Measurements from ENCODE around the gene UFSP1. TPM values are rescaled to one million over a fixed set of nuclear protein-coding genes. Genes with fewer than 3 reads are reported as not detected.

The UFSP1 gene
- total and polyA plus RNA-seq, 2 of the 13 experiments (the other 11 are each of a cell fraction or from before 2014, with no cell fraction given), result 0.65 to 3.3 TPM

DNA sequence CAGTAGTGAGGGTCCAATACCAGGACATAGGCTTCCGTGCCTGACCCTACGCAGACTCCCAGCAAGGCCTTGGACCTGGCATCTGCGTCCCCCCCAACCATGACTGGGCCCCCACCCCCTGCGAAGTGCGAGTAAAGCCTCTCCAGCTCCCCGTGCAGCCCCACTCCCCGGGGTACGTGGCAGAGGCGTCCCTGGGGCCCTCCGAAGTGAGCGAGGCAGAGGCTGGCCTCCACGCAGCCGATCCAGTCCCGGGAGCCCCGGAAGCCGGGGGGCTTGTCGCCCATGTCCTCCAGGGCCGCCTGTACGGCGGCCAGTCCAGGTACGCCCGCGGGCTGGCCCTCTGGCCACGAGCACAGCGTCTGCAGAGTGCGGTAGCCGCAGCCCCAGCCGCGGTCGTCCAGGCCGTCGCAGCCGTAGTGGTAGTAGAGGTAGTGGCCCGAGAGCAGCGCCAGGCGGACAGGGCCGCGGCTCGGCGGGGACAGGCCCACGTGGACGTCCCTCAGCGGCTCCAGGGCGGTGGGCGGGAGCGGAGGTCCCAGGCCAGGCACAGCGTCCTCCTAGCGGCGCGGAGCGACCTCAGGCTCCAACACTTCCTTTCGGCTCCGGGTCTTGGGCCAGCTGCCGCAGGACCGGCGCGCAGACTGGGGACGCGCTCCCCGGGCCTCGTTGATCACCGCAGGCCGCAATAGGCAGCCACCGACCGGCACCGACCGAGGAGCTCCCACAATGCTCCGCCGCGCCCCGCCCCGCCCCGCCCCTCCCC lies at the start of gene UFSP1 (continued):
- no peak for TF ChIP-seq ZNF124 (CRISPR knock-in tag; IDR thresholded peaks at IDR 0.05)
- TF ChIP-seq, protein P1, sequence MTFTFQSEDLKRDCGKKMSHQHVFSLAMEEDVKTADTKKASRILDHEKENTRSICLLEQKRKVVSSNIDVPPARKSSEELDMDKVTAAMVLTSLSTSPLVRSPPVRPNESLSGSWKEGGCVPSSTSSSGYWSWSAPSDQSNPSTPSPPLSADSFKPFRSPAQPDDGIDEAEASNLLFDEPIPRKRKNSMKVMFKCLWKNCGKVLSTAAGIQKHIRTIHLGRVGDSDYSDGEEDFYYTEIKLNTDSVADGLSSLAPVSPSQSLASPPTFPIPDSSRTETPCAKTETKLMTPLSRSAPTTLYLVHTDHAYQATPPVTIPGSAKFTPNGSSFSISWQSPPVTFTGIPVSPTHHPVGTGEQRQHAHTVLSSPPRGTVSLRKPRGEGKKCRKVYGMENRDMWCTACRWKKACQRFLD (CRISPR knock-in tag; IDR thresholded peaks at IDR 0.05; ENCODE audit: borderline replicate concordance), result no peak; the same call in 1 of the 2 replicates
- TF ChIP-seq ZNF552 (CRISPR knock-in tag; IDR thresholded peaks at IDR 0.05; ENCODE audit: borderline replicate concordance), result no peak
- no peak; the same call in 1 of the 2 replicates for TF ChIP-seq ZNF224 (CRISPR knock-in tag; IDR thresholded peaks at IDR 0.05)
- TF ChIP-seq, protein P2, sequence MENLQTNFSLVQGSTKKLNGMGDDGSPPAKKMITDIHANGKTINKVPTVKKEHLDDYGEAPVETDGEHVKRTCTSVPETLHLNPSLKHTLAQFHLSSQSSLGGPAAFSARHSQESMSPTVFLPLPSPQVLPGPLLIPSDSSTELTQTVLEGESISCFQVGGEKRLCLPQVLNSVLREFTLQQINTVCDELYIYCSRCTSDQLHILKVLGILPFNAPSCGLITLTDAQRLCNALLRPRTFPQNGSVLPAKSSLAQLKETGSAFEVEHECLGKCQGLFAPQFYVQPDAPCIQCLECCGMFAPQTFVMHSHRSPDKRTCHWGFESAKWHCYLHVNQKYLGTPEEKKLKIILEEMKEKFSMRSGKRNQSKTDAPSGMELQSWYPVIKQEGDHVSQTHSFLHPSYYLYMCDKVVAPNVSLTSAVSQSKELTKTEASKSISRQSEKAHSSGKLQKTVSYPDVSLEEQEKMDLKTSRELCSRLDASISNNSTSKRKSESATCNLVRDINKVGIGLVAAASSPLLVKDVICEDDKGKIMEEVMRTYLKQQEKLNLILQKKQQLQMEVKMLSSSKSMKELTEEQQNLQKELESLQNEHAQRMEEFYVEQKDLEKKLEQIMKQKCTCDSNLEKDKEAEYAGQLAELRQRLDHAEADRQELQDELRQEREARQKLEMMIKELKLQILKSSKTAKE (CRISPR knock-in tag; IDR thresholded peaks at IDR 0.05; ENCODE audit: borderline replicate concordance), result no peak
- TF ChIP-seq SP5 (CRISPR knock-in tag; IDR thresholded peaks at IDR 0.05; ENCODE audit: borderline replicate concordance, low read depth), result peak; percentile 12; the same call in 1 of the 2 replicates
- 0 out of 2 replicates have a peak, but pooled peaks have one; percentile 23 for TF ChIP-seq KDM4B (CRISPR knock-in tag; IDR thresholded peaks at IDR 0.05)
- TF ChIP-seq MEIS2 (CRISPR knock-in tag; IDR thresholded peaks at IDR 0.05), result peak; percentile 60
- TF ChIP-seq MZF1 (CRISPR knock-in tag; IDR thresholded peaks at IDR 0.05; ENCODE audit: borderline replicate concordance), result no peak
- no peak for TF ChIP-seq SRSF4 (IDR thresholded peaks at IDR 0.05; ENCODE audit: low read depth, low read length, poor library complexity, severe bottlenecking)
- no peak; the same call in 1 of the 2 replicates for TF ChIP-seq MTF1 (CRISPR knock-in tag; IDR thresholded peaks at IDR 0.05)
- TF ChIP-seq ZKSCAN1 (IDR thresholded peaks at IDR 0.05; ENCODE audit: low read length), result no peak; the same call in 1 of the 2 replicates
- TF ChIP-seq, protein P3, sequence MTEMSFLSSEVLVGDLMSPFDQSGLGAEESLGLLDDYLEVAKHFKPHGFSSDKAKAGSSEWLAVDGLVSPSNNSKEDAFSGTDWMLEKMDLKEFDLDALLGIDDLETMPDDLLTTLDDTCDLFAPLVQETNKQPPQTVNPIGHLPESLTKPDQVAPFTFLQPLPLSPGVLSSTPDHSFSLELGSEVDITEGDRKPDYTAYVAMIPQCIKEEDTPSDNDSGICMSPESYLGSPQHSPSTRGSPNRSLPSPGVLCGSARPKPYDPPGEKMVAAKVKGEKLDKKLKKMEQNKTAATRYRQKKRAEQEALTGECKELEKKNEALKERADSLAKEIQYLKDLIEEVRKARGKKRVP (CRISPR knock-in tag; IDR thresholded peaks at IDR 0.05), result no peak
- TF ChIP-seq, protein P4, sequence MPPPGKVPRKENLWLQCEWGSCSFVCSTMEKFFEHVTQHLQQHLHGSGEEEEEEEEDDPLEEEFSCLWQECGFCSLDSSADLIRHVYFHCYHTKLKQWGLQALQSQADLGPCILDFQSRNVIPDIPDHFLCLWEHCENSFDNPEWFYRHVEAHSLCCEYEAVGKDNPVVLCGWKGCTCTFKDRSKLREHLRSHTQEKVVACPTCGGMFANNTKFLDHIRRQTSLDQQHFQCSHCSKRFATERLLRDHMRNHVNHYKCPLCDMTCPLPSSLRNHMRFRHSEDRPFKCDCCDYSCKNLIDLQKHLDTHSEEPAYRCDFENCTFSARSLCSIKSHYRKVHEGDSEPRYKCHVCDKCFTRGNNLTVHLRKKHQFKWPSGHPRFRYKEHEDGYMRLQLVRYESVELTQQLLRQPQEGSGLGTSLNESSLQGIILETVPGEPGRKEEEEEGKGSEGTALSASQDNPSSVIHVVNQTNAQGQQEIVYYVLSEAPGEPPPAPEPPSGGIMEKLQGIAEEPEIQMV (CRISPR knock-in tag; IDR thresholded peaks at IDR 0.05; ENCODE audit: low read depth), result peak; percentile 54; the same call in 1 of the 2 replicates
- peak; percentile 22; the same call in 1 of the 2 replicates for TF ChIP-seq FOSL1 (CRISPR knock-in tag; IDR thresholded peaks at IDR 0.05; ENCODE audit: borderline replicate concordance)
- no peak for TF ChIP-seq RARG (CRISPR knock-in tag; IDR thresholded peaks at IDR 0.05; ENCODE audit: low read depth)
- peak; percentile 69 for TF ChIP-seq MED8 (CRISPR knock-in tag; IDR thresholded peaks at IDR 0.05; ENCODE audit: insufficient replicate concordance)
- TF ChIP-seq, protein P5, sequence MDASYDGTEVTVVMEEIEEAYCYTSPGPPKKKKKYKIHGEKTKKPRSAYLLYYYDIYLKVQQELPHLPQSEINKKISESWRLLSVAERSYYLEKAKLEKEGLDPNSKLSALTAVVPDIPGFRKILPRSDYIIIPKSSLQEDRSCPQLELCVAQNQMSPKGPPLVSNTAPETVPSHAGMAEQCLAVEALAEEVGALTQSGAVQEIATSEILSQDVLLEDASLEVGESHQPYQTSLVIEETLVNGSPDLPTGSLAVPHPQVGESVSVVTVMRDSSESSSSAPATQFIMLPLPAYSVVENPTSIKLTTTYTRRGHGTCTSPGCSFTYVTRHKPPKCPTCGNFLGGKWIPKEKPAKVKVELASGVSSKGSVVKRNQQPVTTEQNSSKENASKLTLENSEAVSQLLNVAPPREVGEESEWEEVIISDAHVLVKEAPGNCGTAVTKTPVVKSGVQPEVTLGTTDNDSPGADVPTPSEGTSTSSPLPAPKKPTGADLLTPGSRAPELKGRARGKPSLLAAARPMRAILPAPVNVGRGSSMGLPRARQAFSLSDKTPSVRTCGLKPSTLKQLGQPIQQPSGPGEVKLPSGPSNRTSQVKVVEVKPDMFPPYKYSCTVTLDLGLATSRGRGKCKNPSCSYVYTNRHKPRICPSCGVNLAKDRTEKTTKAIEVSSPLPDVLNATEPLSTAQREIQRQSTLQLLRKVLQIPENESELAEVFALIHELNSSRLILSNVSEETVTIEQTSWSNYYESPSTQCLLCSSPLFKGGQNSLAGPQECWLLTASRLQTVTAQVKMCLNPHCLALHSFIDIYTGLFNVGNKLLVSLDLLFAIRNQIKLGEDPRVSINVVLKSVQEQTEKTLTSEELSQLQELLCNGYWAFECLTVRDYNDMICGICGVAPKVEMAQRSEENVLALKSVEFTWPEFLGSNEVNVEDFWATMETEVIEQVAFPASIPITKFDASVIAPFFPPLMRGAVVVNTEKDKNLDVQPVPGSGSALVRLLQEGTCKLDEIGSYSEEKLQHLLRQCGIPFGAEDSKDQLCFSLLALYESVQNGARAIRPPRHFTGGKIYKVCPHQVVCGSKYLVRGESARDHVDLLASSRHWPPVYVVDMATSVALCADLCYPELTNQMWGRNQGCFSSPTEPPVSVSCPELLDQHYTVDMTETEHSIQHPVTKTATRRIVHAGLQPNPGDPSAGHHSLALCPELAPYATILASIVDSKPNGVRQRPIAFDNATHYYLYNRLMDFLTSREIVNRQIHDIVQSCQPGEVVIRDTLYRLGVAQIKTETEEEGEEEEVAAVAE (CRISPR knock-in tag; IDR thresholded peaks at IDR 0.05; ENCODE audit: borderline replicate concordance), result no peak

All from HepG2 (cell line).